Measurements from ENCODE around the gene IRX6.

Gene IRX6

DNA sequence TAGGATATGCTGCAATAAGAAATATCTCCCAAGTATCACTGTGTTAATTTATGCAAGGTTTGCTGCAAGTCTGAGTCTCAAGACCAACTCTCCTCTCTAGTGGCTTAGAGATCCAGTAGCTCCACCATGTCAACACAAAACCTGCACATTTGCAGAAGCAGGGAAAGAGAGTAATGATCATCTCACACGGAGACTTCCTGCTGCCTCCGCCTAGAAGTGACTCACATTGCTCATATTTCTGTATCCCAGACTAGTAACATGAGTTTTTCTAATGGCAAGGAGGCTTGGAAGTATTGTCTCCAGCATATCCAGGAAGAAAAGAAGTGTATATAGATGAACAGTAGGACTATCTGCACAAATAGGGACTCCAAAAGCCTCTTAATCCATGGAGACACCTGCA, 15.0 kb upstream of the IRX6 start:
- in situ Hi-C loops (cut with MboI; ENCODE audit: low sequenced_read_pairs) = no loop called here

DNA sequence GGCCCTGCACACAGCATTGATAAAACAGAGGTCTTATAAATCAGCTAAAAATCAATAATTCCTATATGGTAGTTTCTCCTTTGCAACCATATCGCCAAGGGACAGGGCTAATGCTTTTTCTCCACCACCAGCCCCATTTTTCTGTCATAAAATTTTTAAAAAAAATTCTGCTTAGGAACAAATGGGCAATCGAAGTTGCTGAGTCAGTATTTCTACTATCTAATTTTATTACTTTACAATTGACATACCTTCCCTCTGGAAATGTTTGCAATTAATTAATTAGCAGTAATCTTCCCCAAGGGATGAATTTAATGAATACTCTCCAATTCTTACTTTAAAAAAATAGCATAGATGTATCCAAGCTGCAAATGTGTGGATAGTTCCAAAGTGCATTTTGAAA, 1.7 kb upstream of the IRX6 start:
- in situ Hi-C loops (cut with MboI; ENCODE audit: low sequenced_read_pairs) = no loop called here

DNA sequence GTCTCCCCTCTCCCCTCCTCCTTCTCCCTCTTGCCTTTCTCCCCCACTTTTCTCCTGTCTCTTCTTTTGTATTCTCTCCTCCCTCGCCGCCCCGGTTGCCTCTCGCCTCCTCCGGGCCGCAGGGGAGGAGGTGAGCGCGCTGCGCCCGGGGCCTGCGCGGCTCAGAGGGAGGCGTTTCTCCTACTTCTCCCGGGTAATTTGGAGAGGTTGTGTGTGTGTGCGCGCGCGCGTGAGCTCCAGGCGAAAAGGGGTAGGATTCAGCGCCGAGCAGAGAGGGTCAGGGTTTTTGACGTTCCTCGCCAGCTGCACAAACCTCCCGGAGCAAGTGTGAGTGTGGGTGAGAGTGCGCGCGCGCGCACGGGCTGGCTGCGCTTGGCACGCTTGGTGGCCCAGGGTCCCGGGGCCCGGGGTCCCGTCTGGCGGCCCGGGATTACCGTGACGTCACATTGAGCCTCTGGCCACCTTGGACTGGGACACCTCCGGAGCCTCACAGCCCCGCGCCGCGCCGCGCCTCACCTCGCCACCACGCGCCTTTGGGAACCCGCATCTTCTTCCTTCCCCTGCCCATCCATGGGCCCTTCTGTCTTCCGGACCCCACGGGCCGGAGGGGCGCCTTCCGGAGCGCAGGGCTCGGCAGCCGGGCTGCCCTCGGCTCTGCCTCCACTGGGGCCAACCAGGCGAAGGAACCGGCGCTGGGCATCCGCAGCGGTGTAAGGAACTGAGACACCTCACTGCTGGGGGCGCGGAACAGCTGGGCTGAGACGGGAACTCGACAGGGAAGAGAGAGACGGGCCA, 479 bp downstream of the IRX6 start:
- in situ Hi-C loops (cut with MboI; ENCODE audit: low sequenced_read_pairs) = no loop called here

DNA sequence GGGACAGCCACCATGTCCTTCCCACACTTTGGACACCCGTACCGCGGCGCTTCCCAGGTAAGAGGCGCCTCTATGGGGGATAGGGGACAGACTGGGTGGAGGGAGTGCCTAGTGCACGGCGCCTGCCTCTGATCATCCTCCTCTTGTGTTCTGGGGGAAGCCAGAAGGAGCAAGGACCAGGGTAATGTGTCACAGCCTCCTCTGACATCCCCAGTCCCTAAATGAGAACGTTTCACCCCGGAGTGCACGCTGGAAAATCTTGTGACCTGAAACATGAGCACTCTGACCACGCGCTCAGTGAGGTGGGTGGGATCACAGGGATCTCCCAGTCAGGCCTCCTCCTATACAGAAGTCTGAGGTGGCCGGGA, 1.1 kb downstream of the IRX6 start:
- in situ Hi-C loops (cut with MboI; ENCODE audit: low sequenced_read_pairs) = no loop called here

DNA sequence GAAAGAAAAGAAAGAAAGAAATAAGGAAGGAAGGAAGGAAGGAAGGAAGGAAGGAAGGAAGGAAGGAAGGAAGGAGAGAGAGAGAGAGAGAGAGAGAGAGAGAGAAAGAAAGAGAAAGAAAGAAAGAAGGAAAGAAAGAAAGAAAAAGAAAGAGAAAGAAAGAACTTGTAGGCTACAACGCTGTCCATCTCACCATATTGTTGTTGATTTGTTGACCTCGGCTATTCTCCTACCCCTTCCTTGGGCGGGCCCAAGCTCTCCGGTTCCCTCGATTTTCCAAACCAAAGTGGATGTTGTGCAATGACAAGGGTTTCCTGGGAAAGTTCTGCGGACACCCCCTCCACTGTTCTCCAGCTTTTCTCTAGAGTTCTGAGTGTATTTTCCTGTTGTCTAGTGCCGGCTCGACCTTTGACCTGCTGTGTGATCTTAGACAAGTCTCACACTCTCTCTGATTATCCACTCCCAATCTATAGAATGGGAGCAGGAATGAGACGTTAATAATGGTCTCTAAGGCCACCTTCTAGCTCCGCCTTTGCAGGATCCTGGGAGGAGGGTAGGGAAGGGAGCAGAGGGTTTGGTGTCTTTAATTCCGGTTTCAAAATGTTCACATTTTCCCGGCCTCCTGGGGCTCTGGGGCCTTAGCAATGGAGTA, 1.6 kb downstream of the IRX6 start:
- in situ Hi-C loops (cut with MboI; ENCODE audit: low sequenced_read_pairs) = no loop called here

DNA sequence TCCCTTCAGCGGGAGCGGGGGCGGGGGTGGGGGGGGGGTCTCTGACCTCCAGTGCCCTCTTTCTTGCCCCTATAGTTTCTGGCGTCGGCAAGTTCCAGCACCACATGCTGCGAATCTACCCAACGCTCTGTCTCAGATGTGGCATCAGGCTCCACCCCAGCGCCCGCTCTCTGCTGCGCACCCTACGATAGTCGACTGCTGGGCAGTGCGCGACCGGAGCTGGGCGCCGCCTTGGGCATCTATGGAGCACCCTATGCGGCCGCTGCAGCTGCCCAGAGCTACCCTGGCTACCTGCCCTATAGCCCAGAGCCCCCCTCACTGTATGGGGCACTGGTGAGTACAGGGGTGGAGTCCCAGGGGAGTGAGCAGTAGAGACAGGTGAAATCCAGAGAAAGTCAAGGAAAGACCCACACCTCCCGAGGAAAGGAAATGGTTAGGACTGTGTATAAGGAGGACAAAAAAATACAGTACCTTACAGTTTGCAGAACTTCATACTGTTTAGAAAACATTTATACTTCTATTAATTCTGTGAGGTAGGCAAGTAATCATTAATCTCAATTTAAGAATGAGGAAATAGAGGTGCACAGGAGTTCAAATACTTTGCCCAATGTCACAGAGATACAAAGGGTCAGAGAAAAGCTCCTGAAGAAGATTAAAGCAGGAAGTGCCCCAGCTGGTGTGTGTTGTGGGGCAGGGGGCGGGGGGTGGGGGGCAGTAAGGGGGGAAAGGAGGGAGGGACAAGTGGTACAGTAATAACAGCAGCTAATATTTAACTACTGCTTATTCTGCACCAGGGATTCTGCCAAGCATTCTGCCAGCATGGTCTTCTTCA, 2.5 kb downstream of the IRX6 start:
- in situ Hi-C loops (cut with MboI; ENCODE audit: low sequenced_read_pairs) = no loop called here

DNA sequence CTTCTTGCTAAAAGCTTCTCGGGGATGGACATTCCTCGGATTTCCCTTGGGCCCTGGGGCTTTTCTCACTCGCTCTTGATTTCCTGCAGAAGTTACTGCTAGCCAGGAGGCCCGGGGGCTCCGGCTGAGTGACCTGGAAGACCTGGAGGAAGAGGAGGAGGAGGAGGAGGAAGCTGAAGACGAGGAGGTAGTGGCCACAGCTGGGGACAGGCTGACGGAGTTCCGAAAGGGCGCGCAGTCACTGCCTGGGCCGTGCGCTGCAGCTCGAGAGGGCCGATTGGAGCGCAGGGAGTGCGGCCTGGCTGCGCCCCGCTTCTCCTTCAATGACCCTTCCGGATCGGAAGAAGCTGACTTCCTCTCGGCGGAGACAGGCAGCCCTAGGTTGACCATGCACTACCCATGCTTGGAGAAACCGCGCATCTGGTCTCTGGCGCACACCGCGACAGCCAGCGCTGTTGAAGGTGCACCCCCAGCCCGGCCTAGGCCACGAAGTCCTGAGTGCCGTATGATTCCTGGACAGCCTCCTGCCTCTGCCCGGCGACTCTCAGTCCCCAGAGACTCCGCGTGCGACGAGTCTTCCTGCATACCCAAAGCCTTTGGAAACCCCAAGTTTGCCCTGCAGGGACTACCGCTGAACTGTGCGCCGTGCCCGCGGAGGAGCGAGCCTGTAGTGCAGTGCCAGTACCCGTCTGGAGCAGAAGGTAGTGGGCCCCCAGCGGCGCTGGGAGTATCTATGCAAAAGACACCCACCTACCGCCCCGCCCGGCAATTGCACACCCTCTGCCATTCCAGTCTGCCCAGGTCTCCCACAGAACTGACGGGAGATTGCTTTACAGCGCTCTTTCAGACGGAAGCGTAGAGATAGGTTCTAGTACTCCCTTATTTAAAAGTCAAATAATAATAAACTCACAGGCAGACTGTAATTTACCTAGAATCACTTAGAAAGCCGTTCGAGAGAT, 4.9 kb downstream of the IRX6 start:
- in situ Hi-C loops (cut with MboI; ENCODE audit: low sequenced_read_pairs) = no loop called here

DNA sequence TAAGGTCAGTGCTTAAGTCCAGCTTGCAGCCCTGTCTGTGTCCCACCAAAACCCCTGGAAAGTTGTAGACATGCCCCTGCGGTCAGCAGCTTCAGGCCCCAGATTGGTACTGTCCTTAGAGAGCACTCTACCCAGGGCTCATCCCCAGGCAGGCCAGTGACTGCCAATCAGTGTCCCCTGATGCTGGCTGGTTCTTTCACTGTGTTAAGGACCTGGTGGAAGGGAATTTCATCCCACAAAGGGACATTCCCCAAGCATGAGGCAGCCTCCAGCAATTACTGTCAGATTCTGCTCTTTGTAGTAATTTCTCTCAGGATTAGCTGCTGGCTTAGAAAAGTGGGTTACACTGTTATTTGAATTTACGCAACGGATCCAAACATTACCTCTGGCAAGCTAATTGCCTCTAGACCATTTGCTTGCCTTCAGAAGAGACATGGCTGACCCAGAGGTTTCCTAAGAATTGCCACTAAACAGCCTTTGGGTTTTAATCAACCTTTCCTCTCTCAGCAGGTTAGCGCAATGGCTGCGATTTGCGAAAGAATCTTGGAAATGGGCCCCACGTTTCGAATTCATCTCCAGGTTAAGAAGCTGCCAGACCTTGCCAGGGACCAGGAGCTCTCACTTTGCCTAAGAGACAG, 5.9 kb downstream of the IRX6 start:
- in situ Hi-C loops (cut with MboI; ENCODE audit: low sequenced_read_pairs) = no loop called here

DNA sequence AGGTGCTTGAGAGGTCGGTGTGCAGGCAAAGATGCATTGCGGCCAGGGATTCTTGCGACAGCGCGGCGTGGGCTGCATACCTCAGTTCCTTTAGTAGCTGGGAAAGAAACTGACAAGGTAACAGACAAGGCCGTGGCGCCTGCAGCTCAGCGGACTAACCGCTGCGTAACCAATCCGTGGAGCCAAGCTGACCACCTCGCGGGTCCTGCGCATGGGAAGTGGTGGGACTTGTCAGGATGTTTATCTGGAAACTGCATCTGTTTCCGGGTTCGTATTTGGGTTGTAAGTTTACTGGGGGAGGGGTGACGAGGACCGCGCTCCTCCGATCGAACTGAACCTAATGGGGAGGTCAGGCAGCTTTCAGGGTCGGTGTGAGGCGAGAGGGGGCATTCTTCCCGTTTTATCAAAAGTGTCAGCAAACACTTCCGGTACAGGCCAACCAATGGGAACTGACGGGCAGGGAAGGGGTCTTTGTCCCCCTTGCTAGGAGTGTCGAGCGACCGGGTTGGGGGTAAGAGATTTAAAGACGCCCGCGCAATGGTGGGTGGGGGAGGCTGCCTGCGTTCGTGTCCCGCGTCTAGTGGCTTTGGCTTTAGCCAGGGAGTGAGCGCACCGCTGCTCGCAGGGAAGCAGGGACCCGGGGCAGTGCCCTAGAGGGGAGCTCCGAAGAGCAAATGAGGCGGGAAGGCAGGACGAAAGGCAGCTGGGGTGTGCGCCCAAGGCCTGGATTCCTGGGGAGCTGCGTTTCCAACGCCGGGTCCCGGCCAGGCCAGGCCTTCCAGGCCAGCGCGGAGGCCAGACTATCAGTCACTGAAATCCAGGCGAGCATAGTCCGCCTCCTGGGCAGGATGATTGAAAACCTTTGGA, 7.0 kb downstream of the IRX6 start:
- in situ Hi-C loops (cut with MboI; ENCODE audit: low sequenced_read_pairs) = no loop called here

DNA sequence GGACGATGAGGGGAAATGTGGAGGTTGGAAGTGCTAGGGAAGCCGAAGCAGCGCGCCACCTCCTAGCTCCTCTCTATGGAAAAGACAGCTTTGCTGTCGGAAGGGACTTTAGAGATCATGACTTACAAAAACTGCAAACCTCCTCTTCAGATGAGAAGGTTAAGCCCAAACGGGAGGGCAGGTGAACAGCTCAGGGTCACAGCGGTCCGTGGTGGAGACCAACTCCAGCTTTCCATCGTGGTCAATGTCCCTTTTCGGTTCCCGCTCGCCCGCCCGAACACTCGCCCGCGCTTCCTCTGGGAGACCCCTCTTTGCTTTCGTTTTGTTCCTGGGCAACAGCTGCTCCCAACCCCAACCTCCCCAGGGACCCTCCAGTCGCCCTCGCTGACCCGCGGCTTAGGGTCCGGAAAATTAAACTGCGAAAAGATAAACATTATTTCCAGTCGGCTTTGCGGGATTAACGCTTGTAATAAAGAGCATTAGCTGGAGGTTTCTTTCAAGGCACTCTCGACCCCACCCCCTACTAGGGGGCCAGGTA, 7.7 kb downstream of the IRX6 start:
- in situ Hi-C loops (cut with MboI; ENCODE audit: low sequenced_read_pairs) = no loop called here

DNA sequence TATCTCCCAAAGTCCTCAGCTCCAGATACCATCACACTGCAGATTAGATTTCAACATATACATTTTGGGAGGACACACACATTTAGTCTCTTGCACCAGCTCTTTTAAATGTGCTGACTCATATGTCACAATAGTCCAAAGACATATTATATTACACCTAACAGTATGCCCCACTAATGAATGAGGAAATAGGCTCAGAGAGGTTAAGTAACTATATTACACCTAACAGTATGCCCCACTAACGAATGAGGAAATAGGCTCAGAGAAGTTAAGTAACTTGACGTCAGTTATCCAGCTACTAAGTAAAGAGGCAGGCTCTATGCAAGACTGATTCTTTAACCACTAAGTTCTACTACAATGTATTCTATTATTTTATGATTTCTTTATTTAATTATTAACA, 9.7 kb downstream of the IRX6 start:
- in situ Hi-C loops (cut with MboI; ENCODE audit: low sequenced_read_pairs) = no loop called here

DNA sequence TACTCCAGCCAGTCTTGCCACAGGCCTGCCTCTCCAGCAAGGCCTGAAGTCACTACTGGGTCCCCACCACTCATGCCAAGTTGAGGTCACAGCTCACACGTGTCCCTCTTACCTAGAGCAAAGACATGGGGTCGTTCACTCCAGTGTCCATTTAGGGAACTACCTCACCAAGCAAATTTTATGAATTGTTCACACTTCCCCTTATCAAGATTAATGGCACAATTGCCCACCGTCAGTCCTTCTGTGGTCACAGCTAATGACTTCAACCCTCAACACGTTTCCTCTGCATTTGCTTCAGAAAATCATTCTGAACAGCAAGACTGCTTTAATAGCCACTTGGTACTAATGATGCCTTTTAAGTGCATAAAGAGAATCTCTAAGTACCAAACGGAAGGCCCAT, 14.6 kb downstream of the IRX6 start:
- in situ Hi-C loops (cut with MboI; ENCODE audit: low sequenced_read_pairs) = no loop called here

DNA sequence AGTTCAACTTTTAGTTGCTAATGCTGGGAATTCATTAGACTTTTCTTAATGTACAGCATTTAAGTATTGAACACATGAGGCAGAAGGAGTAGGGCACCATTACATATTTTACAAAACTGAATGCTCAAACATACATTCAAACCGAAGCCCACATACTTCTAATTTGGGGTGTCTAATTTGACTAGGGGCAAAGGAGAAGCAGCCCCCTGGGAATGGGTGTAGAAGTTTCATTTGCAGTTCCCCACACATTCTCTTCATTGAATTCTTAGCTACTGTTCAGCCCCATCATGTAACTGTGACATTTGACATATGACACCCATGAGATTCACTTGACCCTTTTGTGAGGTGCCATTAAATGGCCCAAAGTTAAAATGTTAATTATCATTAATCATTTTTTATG, 16.4 kb downstream of the IRX6 start:
- in situ Hi-C loops (cut with MboI; ENCODE audit: low sequenced_read_pairs) = no loop called here

DNA sequence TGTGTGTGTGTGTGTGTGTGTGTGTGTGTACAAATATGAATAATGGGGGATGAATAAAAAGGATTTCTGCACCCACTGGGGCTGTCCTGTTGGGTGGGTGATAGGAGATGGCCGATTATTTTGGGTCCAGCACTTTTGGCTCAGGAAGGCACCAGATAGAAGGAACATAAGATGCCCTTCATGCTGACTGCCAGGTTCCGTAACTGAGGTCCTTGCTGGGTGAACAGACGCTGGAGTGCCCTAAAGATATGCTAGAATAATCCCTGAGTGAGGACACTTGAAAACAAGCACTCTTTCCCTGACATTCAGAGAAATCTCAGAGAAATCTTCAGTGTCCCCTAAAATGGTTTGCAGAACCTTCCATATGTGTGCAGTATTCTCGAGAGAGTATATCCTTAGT, 17.7 kb downstream of the IRX6 start:
- in situ Hi-C loops (cut with MboI; ENCODE audit: low sequenced_read_pairs) = no loop called here

DNA sequence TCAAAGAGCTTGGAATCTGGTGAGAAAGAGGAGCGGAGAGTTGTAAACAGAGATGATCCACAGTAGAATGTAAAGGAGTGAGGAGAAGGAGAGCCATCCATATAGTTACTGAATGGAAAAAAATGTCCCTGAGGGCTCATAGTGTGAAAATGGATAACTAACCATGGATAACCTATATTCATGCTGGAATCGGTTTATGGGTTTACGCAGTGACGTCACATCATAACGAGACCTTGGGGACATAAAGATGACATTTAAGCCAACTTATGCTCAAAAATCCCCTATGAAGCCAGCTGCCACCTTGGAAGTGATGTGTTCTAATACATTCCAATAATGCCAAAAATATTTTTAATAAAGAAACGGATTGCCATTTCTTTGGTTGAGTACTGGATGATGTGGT, 22.5 kb downstream of the IRX6 start:
- in situ Hi-C loops (cut with MboI; ENCODE audit: low sequenced_read_pairs) = no loop called here

DNA sequence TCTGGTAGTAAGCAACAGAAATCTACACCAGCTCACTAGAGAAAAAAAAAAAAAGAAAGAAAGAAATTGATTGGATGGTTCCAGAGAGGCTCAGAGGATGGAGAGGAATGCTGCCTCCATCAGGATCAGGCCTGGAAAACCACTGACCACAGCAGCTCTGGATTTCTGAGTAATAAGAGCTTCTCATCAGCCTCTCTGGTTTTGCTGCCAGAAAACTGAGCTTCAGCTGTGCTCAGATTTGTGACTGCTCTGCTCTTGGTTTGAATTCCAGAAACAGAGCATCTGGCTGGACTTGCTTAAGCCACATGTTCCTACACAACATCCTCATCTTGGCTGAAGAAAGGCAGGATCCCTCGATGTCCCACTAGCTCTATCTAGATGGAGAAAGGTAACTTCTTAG, 25.9 kb downstream of the IRX6 start:
- in situ Hi-C loops (cut with MboI; ENCODE audit: low sequenced_read_pairs) = no loop called here

DNA sequence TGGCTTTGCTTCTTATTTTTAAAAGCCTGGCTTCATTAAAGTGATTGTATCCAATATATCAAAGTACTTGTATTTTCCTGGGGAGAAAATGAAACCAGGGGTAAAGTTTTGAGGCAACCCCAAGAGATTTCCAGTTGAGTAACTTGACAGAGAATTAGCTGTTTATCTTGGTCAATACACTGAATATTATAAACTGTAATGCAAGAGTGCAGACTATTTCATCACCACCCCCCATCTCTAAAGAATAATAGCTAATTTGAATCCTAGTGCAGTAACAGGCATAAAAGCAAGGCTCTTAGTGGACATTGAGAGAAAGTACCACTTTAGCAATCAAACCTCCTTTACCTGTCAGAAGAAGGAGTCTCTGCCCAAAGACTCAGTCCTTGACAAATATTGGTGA, 27.0 kb downstream of the IRX6 start:
- in situ Hi-C loops (cut with MboI; ENCODE audit: low sequenced_read_pairs) = no loop called here

DNA sequence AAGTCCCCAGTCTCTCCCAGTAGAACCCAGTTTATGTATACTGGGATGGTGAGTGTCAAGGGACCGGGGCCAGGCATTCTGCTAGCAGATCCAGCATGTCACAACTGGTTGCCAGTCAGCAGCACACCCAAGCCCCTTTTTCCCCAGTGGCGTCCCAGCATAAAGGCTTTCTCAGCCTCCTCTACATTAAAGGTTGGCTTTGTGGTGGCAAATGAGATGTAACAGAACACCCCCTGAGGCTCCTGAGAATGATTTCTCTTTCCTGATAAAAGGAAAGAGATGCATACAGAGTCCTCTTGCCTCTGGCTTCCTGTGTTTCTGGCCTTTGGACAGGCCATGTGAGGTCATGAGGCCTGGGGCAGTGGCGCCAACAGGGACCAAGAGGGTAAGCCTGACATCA, 27.9 kb downstream of the IRX6 start:
- in situ Hi-C loops (cut with MboI; ENCODE audit: low sequenced_read_pairs) = no loop called here

DNA sequence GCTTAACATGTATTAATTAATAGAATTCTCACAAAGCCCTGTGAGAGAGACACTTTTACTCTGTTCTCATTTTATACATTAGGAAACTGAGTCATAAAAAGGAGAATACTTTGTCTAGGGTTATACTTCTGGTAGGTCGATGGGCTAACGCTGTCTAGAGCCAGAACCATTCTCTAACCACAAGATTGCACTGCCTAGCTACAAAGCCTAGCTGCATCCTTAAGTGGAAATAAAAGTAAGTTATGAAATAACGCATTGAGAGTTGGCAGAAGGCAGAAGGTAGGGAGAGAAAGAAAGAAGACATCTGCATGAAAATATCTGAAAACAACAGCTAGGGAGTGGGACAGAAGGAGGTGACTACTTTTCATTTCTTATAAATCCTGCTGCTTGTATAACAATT, 33.2 kb downstream of the IRX6 start:
- in situ Hi-C loops (cut with MboI; ENCODE audit: low sequenced_read_pairs) = no loop called here

Measured in HL-60/S4 treated with retinoic acid at 250 ng/mL for 4 days and 3 days (cell line).